ENCODE data around the gene STARD4. TPM values are rescaled to one million over a fixed set of nuclear protein-coding genes. Genes with fewer than 3 reads are reported as not detected.

Gene STARD4
- total and polyA plus RNA-seq, 9 of the 15 experiments (the other 6 are each of a cell fraction or from before 2014, with no cell fraction given), result 28.4 to 88.0 (median 34.0) TPM

DNA sequence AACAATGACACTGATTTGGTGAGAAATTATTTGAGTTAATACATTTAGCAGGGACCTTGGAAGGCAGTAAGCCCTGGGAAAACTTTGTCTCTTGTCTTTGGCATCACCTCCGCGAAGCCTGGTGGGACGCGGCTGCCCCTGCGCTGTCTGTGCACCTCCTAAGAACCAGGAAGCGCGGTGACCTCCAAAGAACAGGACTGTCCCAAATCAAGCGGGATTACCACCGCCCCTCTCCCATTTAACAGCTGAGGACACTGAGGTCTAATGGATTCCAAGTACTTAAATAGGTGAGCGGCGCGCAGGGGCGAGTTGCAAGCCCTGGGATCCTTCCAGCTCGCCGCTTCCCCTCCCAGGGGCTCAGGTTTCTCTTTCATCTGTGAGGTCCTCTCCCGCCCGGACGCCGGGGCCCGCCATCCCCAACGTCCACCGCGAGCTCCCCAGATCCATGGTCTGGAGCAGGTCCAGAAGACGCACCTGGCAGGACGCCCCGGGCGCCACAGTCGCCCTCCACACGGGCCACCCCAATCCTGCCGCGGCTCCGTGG, 432 bp downstream of the STARD4 start:
- POLR2A ChIA-PET, result no interaction called here
- Histone ChIP-seq H4K20me1 (replicated peaks; ENCODE audit: control insufficient read depth, insufficient read depth, low read length) (0 out of 2 replicates have a peak, but pooled peaks cover 12% of the 10 kb centered on the region), H3K9me3 (replicated peaks; ENCODE audit: control insufficient read depth, insufficient read depth, low read depth, low read length) (no peaks in the 10 kb centered on the region), H3K9me1 (ENCODE audit: control insufficient read depth, insufficient read depth, low read length) (no peaks in the 10 kb centered on the region), H2AFZ (ENCODE audit: low read depth, low read length) (peak overlapping the region; percentile 92), H3K27ac (ENCODE audit: extremely low read depth, low read depth, low read length) (peak overlapping the region; percentile 93), H3K4me2 (ENCODE audit: insufficient read depth, low read length) (peak overlapping the region; percentile 91), H3K4me3 (peak overlapping the region; percentile 82), H3K27me3 (ENCODE audit: control insufficient read depth in 2 of 2, insufficient read depth in 2 of 2, low read length in 2 of 2) (no peaks in the 10 kb centered on the region), H3K79me2 (ENCODE audit: control insufficient read depth, insufficient read depth, low read length) (peaks cover 54% of the 10 kb centered on the region), H3K36me3 (ENCODE audit: control insufficient read depth, insufficient read depth, low read length) (peaks cover 16% of the 10 kb centered on the region; the same call in 2 of the 3 replicates), H3K4me1 (replicated peaks in 1 of 2; ENCODE audit: control insufficient read depth in 2 of 2, insufficient read depth in 2 of 2, low read length in 2 of 2) (peaks cover 5 to 29% of the 10 kb centered on the region in 2 experiments; a peak in 4 of 5 replicates), H3K9ac (ENCODE audit: insufficient read depth in 1 of 2, low read depth in 2 of 2, low read length in 2 of 2) (peak overlapping the region; percentile 82 to 90)
- WGBS (ENCODE audit: insufficient coverage, low coverage, missing lambda C conversion rate), result under 1% methylated on average over 30 of the region's 32 CpGs
- intact Hi-C loops (cut with micrococcal nuclease), result loop anchor here (2.0 to 5.0 kb wide), 2 partner anchors 19 to 1810 kb away; no protein-coding TSS in a partner anchor
- DNase-seq (ENCODE audit: extremely low read depth in 1 of 4, low spot score in 3 of 4) (peak in 1 of 4 experiments; percentile 54), FAIRE-seq (no peak), ATAC-seq (peak; percentile 52)
- CTCF ChIA-PET (ENCODE audit: low intra/inter-chr PET ratio), result no interaction called here
- in situ Hi-C loops (cut with MboI), result loop anchor here (25.0 kb wide), 1 partner anchor 750 kb away; no protein-coding TSS in a partner anchor
- no TSS peak for BruUV-seq (replicated peaks)
- TF ChIP-seq, protein P1, sequence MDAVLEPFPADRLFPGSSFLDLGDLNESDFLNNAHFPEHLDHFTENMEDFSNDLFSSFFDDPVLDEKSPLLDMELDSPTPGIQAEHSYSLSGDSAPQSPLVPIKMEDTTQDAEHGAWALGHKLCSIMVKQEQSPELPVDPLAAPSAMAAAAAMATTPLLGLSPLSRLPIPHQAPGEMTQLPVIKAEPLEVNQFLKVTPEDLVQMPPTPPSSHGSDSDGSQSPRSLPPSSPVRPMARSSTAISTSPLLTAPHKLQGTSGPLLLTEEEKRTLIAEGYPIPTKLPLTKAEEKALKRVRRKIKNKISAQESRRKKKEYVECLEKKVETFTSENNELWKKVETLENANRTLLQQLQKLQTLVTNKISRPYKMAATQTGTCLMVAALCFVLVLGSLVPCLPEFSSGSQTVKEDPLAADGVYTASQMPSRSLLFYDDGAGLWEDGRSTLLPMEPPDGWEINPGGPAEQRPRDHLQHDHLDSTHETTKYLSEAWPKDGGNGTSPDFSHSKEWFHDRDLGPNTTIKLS (IDR thresholded peaks at IDR 0.05; ENCODE audit: borderline replicate concordance, low read depth), result no peak
- TF ChIP-seq BRF1 (IDR thresholded peaks at IDR 0.05; ENCODE audit: borderline replicate concordance, extremely low read depth, insufficient read length), result no peak
- TF ChIP-seq MTA3 (IDR thresholded peaks at IDR 0.05; ENCODE audit: borderline replicate concordance), result no peak
- TF ChIP-seq PHTF2 (CRISPR knock-in tag; IDR thresholded peaks at IDR 0.05), result no peak
- TF ChIP-seq, protein P2, sequence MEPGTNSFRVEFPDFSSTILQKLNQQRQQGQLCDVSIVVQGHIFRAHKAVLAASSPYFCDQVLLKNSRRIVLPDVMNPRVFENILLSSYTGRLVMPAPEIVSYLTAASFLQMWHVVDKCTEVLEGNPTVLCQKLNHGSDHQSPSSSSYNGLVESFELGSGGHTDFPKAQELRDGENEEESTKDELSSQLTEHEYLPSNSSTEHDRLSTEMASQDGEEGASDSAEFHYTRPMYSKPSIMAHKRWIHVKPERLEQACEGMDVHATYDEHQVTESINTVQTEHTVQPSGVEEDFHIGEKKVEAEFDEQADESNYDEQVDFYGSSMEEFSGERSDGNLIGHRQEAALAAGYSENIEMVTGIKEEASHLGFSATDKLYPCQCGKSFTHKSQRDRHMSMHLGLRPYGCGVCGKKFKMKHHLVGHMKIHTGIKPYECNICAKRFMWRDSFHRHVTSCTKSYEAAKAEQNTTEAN (CRISPR knock-in tag; IDR thresholded peaks at IDR 0.05), result peak; percentile 29; the same call in 1 of the 2 replicates
- TF ChIP-seq TCF3 (CRISPR knock-in tag; IDR thresholded peaks at IDR 0.05), result no peak
- no peak for TF ChIP-seq SMARCE1 (IDR thresholded peaks at IDR 0.05)
- TF ChIP-seq ZNF436 (CRISPR knock-in tag; IDR thresholded peaks at IDR 0.05), result no peak
- TF ChIP-seq, protein P3, sequence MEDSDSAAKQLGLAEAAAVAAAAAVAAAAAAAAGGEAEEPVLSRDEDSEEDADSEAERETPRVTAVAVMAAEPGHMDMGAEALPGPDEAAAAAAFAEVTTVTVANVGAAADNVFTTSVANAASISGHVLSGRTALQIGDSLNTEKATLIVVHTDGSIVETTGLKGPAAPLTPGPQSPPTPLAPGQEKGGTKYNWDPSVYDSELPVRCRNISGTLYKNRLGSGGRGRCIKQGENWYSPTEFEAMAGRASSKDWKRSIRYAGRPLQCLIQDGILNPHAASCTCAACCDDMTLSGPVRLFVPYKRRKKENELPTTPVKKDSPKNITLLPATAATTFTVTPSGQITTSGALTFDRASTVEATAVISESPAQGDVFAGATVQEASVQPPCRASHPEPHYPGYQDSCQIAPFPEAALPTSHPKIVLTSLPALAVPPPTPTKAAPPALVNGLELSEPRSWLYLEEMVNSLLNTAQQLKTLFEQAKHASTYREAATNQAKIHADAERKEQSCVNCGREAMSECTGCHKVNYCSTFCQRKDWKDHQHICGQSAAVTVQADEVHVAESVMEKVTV (CRISPR knock-in tag; IDR thresholded peaks at IDR 0.05), result no peak
- no peak for TF ChIP-seq CHCHD3 (CRISPR knock-in tag; IDR thresholded peaks at IDR 0.05)
- no peak for TF ChIP-seq NCOA2 (IDR thresholded peaks at IDR 0.05; ENCODE audit: partially characterized antibody in 2 of 2)
- no peak for TF ChIP-seq NCOA1 (IDR thresholded peaks at IDR 0.05; ENCODE audit: low read depth)
- TF ChIP-seq, protein P4, sequence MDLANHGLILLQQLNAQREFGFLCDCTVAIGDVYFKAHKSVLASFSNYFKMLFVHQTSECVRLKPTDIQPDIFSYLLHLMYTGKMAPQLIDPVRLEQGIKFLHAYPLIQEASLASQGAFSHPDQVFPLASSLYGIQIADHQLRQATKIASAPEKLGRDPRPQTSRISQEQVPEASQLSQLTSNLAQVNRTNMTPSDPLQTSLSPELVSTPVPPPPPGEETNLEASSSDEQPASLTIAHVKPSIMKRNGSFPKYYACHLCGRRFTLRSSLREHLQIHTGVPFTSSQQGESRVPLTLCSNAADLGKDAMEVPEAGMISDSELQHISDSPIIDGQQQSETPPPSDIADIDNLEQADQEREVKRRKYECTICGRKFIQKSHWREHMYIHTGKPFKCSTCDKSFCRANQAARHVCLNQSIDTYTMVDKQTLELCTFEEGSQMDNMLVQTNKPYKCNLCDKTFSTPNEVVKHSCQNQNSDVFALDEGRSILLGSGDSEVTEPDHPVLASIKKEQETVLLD (IDR thresholded peaks at IDR 0.05), result no peak
- no peak for TF ChIP-seq ZC3H8 (IDR thresholded peaks at IDR 0.05)
- no peak for TF ChIP-seq TEAD1 (CRISPR knock-in tag; IDR thresholded peaks at IDR 0.05)
- TF ChIP-seq ZNF766 (CRISPR knock-in tag; conservative IDR thresholded peaks at IDR 0.05), result no peak
- TF ChIP-seq ZNF316 (IDR thresholded peaks at IDR 0.05), result no peak

All from K562 (cell line).